Common myeloid progenitor, CD34-positive (primary cell): Measurements from ENCODE around the gene CDC42EP4.

Source experiments
- CTCF ChIA-PET: fragments of 350-600 bp; sonication (Branson Sonifier 250); formaldehyde crosslinking; loops from one replicate; lab custom pipeline; 2021; ENCODE audit warnings: antibody characterized with exemption; lab: Charles Lee
- POLR2A ChIA-PET: fragments of 350-600 bp; sonication (Branson Sonifier 250); formaldehyde crosslinking; loops from one replicate; lab custom pipeline; 2021; ENCODE audit warnings: antibody characterized with exemption; lab: Charles Lee
- DNase-seq, 3 donors: peaks; one replicate each; pipeline versions ENCODE4 v3.0.0 to v3.0.0-alpha.2; 2013
- H3K27ac ChIP-seq, 2 experiments: 1 replicate in 1 of 2; 2 replicates in 1 of 2; pipeline ENCODE4 v1.7.0; 2013; ENCODE audit warnings: inconsistent platforms in 2 of 2, low read length in 2 of 2, mild to moderate bottlenecking in 2 of 2, low read depth in 1 of 2, moderate library complexity in 1 of 2; ENCODE audit not compliant: severe bottlenecking in 2 of 2, insufficient read depth in 1 of 2, poor library complexity in 1 of 2
- H3K27me3 ChIP-seq, 5 experiments: replicated peaks in 2 of 5; 1 replicate in 3 of 5; 2 replicates in 2 of 5; pipeline versions ENCODE4 v1.6.1 to v1.7.0; 2013; ENCODE audit warnings: low read length in 4 of 5, mild to moderate bottlenecking in 2 of 5, moderate library complexity in 2 of 5, inconsistent platforms in 1 of 5; ENCODE audit not compliant: insufficient read depth in 5 of 5, control insufficient read depth in 4 of 5
- H3K36me3 ChIP-seq, 4 experiments: 1 replicate in 2 of 4; 2 replicates in 2 of 4; pipeline versions ENCODE4 v1.6.1 to v1.7.0; 2013; ENCODE audit warnings: low read length in 3 of 4, control low read depth in 1 of 4, mild to moderate bottlenecking in 1 of 4; ENCODE audit not compliant: control insufficient read depth in 4 of 4, insufficient read depth in 4 of 4
- H3K4me1 ChIP-seq, 4 experiments: 1 replicate in 3 of 4; 2 replicates in 1 of 4; pipeline versions ENCODE4 v1.6.1 to v1.7.1; 2013; ENCODE audit warnings: low read length in 3 of 4, mild to moderate bottlenecking in 3 of 4, control low read depth in 1 of 4, inconsistent platforms in 1 of 4, moderate library complexity in 1 of 4; ENCODE audit not compliant: control insufficient read depth in 4 of 4, insufficient read depth in 4 of 4; ENCODE audit errors: control extremely low read depth in 1 of 4
- H3K4me3 ChIP-seq, 7 experiments: 1 replicate in 4 of 7; 2 replicates in 3 of 7; pipeline versions ENCODE4 v1.5.1 to v1.7.0; 2013; ENCODE audit warnings: mild to moderate bottlenecking in 7 of 7, low read length in 6 of 7, moderate library complexity in 6 of 7, inconsistent platforms in 2 of 7, low read depth in 2 of 7, control low read depth in 1 of 7; ENCODE audit not compliant: insufficient read depth in 4 of 7, control insufficient read depth in 1 of 7; ENCODE audit errors: extremely low read depth in 1 of 7
- H3K9me3 ChIP-seq, 5 experiments: 1 replicate in 4 of 5; 2 replicates in 1 of 5; pipeline versions ENCODE4 v1.6.1 to v1.7.1; 2013; ENCODE audit warnings: low read length in 4 of 5, mild to moderate bottlenecking in 2 of 5, inconsistent platforms in 1 of 5, low read depth in 1 of 5, moderate library complexity in 1 of 5; ENCODE audit not compliant: control insufficient read depth in 4 of 5, insufficient read depth in 2 of 5; ENCODE audit errors: control extremely low read depth in 1 of 5
- WGBS: methylation state at CpG from one replicate; pipeline ENCODE4 v1.1.5; 2013; ENCODE audit not compliant: insufficient coverage; 5-methylcytosine and 5-hydroxymethylcytosine counted together

CDC42EP4 gene

GRCh38 chr17:73285916-73286862 is 25.6 kb downstream of the CDC42EP4 start:
- DNase-seq: no peak
- Histone ChIP-seq H3K4me1 (peaks cover 0 to 19% (median 11%) of the 10 kb centered on the region in 4 experiments), H3K9me3 (no peaks in the 10 kb centered on the region), H3K27ac (no peak overlapping the region), H3K27me3 (peaks cover 0 to 2% (median 0%) of the 10 kb centered on the region in 5 experiments), H3K36me3 (peaks cover 0 to 5% (median 0%) of the 10 kb centered on the region in 4 experiments), H3K4me3 (no peak overlapping the region)
- ChIA-PET POLR2A (no interaction called here), CTCF (no interaction called here)
- 98% methylated on average over 52 of the region's 52 CpGs for WGBS

GRCh38 chr17:73285603-73285908 is 26.2 kb downstream of the CDC42EP4 start:
- no peak for DNase-seq
- 98% methylated on average over 10 of the region's 15 CpGs for WGBS
- POLR2A ChIA-PET: no interaction called here
- Histone ChIP-seq H3K36me3 (peaks cover 0 to 5% (median 0%) of the 10 kb centered on the region in 4 experiments), H3K27ac (no peak overlapping the region), H3K4me1 (peaks cover 0 to 13% (median 5%) of the 10 kb centered on the region in 4 experiments), H3K9me3 (no peaks in the 10 kb centered on the region), H3K27me3 (peaks cover 0 to 2% (median 0%) of the 10 kb centered on the region in 5 experiments), H3K4me3 (no peak overlapping the region)
- CTCF ChIA-PET: no interaction called here

GRCh38 chr17:73284906-73285602 is 26.7 kb downstream of the CDC42EP4 start:
- H3K4me3 ChIP-seq: no peak overlapping the region
- CTCF ChIA-PET: interaction anchor here (3.6 kb wide), 1 partner anchor 86 kb away, joined by 11 read pairs; no protein-coding TSS in a partner anchor
- peaks cover 0 to 2% (median 0%) of the 10 kb centered on the region in 5 experiments for H3K27me3 ChIP-seq
- H3K27ac ChIP-seq: no peak overlapping the region
- no peak for DNase-seq
- H3K36me3 ChIP-seq: peaks cover 0 to 5% (median 0%) of the 10 kb centered on the region in 4 experiments
- H3K4me1 ChIP-seq: peaks cover 0 to 8% (median under 1%) of the 10 kb centered on the region in 4 experiments
- H3K9me3 ChIP-seq: no peaks in the 10 kb centered on the region
- 98% methylated on average over 8 of the region's 20 CpGs for WGBS
- POLR2A ChIA-PET: no interaction called here

DNA sequence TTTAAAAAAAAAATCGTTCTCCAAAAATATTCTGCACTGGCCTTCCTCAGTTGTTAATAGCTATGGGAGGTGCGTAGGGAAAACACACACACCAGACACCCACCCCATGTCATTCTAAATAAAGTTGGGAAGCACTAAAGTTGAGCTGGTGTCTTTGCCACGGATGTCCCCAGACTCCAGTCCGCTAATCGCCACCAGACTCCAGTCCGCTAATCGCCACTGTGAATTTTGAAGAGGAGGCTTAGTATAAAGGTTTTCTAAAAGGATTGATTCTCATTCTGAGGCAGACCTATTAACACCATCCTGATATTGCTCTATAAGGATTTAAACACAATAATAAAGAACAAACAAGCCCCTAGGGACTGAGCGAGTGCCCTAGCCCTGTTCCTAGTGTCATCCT is 27.4 kb downstream of the CDC42EP4 start:
- peaks cover 0 to 5% (median 0%) of the 10 kb centered on the region in 4 experiments for H3K36me3 ChIP-seq
- 88% methylated on average over 1 of the region's 8 CpGs for WGBS
- ChIA-PET POLR2A (no interaction called here), CTCF (interaction anchor here (3.6 kb wide), 1 partner anchor 87 kb away, joined by 11 read pairs; no protein-coding TSS in a partner anchor)
- peaks cover 0 to 5% (median 0%) of the 10 kb centered on the region in 4 experiments for H3K4me1 ChIP-seq
- DNase-seq: no peak
- no peak overlapping the region for H3K27ac ChIP-seq
- H3K9me3 ChIP-seq: no peaks in the 10 kb centered on the region
- peaks cover 0 to 2% (median 0%) of the 10 kb centered on the region in 5 experiments for H3K27me3 ChIP-seq
- no peak overlapping the region for H3K4me3 ChIP-seq

- H3K9me3 ChIP-seq: no peaks in the 10 kb centered on the region
- ChIA-PET CTCF (interaction anchor here (0.9 to 3.6 kb wide), 2 partner anchors 40 to 87 kb away, joined by 3 to 11 read pairs; no protein-coding TSS in a partner anchor), POLR2A (no interaction called here)
- whole genome bisulfite sequencing: 100% methylated on average over 2 of the region's 10 CpGs
- no peak for DNase-seq
- peaks cover 0 to 2% (median 0%) of the 10 kb centered on the region in 5 experiments for H3K27me3 ChIP-seq
- peaks cover 0 to 5% (median 0%) of the 10 kb centered on the region in 4 experiments for H3K36me3 ChIP-seq
- H3K4me3 ChIP-seq: no peak overlapping the region
- no peak overlapping the region for H3K27ac ChIP-seq
- peaks cover 0 to 5% (median 0%) of the 10 kb centered on the region in 4 experiments for H3K4me1 ChIP-seq
Measured at GRCh38 chr17:73283841-73284282, 27.9 kb downstream of the CDC42EP4 start.

GRCh38 chr17:73283250-73283649 is 28.6 kb downstream of the CDC42EP4 start:
- Histone ChIP-seq H3K27me3 (peaks cover 0 to 2% (median 0%) of the 10 kb centered on the region in 5 experiments), H3K36me3 (peaks cover 0 to 5% (median 0%) of the 10 kb centered on the region in 4 experiments), H3K9me3 (no peaks in the 10 kb centered on the region), H3K4me1 (peaks cover 0 to 5% (median 0%) of the 10 kb centered on the region in 4 experiments), H3K27ac (no peak overlapping the region), H3K4me3 (no peak overlapping the region)
- ChIA-PET CTCF (interaction anchor here (0.9 to 3.6 kb wide), 2 partner anchors 40 to 88 kb away, joined by 3 to 11 read pairs; no protein-coding TSS in a partner anchor), POLR2A (no interaction called here)
- no peak for DNase-seq
- 100% methylated on average over 4 of the region's 5 CpGs for WGBS
